T follicular helper cell (primary cell): ENCODE data around the gene SEMA4C.
A peak's percentile ranks its signal among the peaks of the same experiment; 100 is the strongest.

Source experiments
- DNase-seq: peaks from one replicate; pipeline ENCODE4 v3.0.0-alpha.2; 2020; ENCODE audit warnings: low read depth

SEMA4C gene

GRCh38 chr2:96843538-96844268 is 26.2 kb downstream of the SEMA4C start, which contains the start of gene ANKRD23:
ANKRD23 (minus strand) TSS chr2:96844021; CDS start chr2:96843992, 29 bp downstream.
- DNase-seq: no peak

- DNase-seq: no peak
Observed at GRCh38 chr2:96842600-96842999, 27.3 kb downstream of the SEMA4C start.

- no peak for DNase-seq
Observed at GRCh38 chr2:96841701-96842495, 28.0 kb downstream of the SEMA4C start.

GRCh38 chr2:96839875-96840850 is 29.7 kb downstream of the SEMA4C start:
- no peak for DNase-seq

- DNase-seq: peak; percentile 66
Observed at GRCh38 chr2:96839293-96839874, 30.5 kb downstream of the SEMA4C start.

GRCh38 chr2:96838345-96839292 is 31.3 kb downstream of the SEMA4C start:
- DNase-seq: no peak

- DNase-seq: no peak
Observed at GRCh38 chr2:96837575-96837974, 32.3 kb downstream of the SEMA4C start.

GRCh38 chr2:96835830-96836229 is 34.0 kb downstream of the SEMA4C start:
- no peak for DNase-seq

- DNase-seq: no peak
Observed at GRCh38 chr2:96832754-96833507, 36.9 kb downstream of the SEMA4C start.

- no peak for DNase-seq
Observed at GRCh38 chr2:96832408-96832753, 37.5 kb downstream of the SEMA4C start.

- no peak for DNase-seq
Observed at GRCh38 chr2:96831679-96832078, 38.2 kb downstream of the SEMA4C start.

- no peak for DNase-seq
Observed at GRCh38 chr2:96830044-96830562, 39.8 kb downstream of the SEMA4C start.

GRCh38 chr2:96828874-96829273 is 41.0 kb downstream of the SEMA4C start:
- no peak for DNase-seq

- DNase-seq: no peak
Observed at GRCh38 chr2:96828436-96828835, 41.4 kb downstream of the SEMA4C start.

- DNase-seq: no peak
Observed at GRCh38 chr2:96826546-96827278, 43.2 kb downstream of the SEMA4C start.

GRCh38 chr2:96825057-96825456 is 44.8 kb downstream of the SEMA4C start:
- DNase-seq: no peak

GRCh38 chr2:96824079-96824870 is 45.6 kb downstream of the SEMA4C start:
- no peak for DNase-seq

- DNase-seq: no peak
Observed at GRCh38 chr2:96823198-96823597, 46.7 kb downstream of the SEMA4C start.
